Nephron (organoid): ENCODE data around the gene NR2F1.

Source experiments
- H3K27ac Mint-ChIP-seq, 3 experiments: 2 replicates each; pipeline ENCODE4 v1.8.0; 2020; ENCODE audit warnings: mixed read lengths in 3 of 3, mild to moderate bottlenecking in 2 of 3, moderate library complexity in 1 of 3
- H3K27me3 Mint-ChIP-seq: 2 replicates; pipeline ENCODE4 v1.8.0; 2021; ENCODE audit warnings: low read depth, mild to moderate bottlenecking, moderate library complexity, mixed read lengths
- H3K36me3 Mint-ChIP-seq: 2 replicates; pipeline ENCODE4 v1.8.0; 2020; ENCODE audit warnings: low read depth, mixed read lengths
- H3K4me1 Mint-ChIP-seq: 2 replicates; pipeline ENCODE4 v1.8.0; 2020; ENCODE audit warnings: mixed read lengths
- H3K4me3 Mint-ChIP-seq, 3 experiments: 2 replicates each; pipeline ENCODE4 v1.8.0; 2020; ENCODE audit warnings: mild to moderate bottlenecking in 3 of 3, mixed read lengths in 3 of 3, moderate library complexity in 2 of 3
- H3K9me3 Mint-ChIP-seq: 2 replicates; pipeline ENCODE4 v1.8.0; 2020; ENCODE audit warnings: mixed read lengths
- CTCF ChIP-seq, 3 experiments: fragments of 200-600 bp; sonication (generic); IDR thresholded peaks; one replicate each; pipeline ENCODE4 v1.5.0; 2021; ENCODE audit warnings: antibody characterized with exemption in 3 of 3; ENCODE audit not compliant: unreplicated experiment in 3 of 3

The NR2F1 gene

DNA sequence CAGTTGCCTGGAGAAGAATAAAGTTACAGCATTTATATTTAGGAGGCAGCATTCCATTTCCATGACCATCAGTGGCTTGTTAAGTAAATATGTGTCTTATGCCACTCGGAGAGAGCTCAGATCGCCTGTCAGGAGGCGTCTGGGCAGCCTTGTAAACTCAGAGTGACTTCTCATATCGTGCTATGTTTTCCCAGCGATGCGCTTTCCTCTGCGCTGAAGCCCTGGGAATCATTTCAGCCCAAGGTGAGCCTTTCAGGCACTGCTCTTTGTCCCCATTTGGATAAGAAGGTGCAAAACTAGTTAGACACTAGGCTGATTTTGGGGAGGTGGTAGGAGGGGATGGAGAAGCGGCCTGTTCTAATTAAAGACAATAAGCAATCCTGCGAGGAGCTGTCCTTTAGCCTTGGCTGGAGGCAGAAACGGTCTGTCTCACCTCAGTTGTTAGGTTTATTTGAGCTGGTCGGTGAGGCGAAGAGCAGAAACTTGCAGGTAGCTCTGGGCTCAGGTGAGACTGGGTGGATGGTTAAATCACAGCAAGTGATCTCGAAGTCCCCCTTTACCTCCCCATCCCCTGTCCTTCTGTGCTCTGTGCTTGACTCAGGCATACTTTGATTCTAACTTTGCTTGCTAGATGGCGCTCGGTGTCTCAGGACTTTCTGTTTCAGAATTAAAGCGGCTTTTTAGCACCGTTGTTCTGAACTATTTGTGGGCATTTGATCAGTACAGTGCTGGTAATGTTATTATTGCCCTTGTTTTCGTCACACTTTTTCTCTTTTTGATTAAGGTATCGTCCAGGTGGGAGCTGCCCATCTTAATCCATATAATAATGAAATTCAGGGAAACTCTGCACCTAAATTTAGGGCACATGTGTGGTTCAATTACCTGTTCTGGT is 24.6 kb downstream of the NR2F1 start:
- Mint-ChIP-seq H3K9me3 (no peaks in the 10 kb centered on the region), H3K4me3 (peak overlapping the region; percentile 35 to 46 (median 39)), H3K36me3 (no peaks in the 10 kb centered on the region), H3K4me1 (peaks cover 41% of the 10 kb centered on the region), H3K27me3 (peaks cover 99% of the 10 kb centered on the region), H3K27ac (no peak overlapping the region)
- TF ChIP-seq CTCF (IDR thresholded peaks at IDR 0.05; ENCODE audit: unreplicated experiment in 3 of 3): peak; percentile 44 to 57 (median 53)

DNA sequence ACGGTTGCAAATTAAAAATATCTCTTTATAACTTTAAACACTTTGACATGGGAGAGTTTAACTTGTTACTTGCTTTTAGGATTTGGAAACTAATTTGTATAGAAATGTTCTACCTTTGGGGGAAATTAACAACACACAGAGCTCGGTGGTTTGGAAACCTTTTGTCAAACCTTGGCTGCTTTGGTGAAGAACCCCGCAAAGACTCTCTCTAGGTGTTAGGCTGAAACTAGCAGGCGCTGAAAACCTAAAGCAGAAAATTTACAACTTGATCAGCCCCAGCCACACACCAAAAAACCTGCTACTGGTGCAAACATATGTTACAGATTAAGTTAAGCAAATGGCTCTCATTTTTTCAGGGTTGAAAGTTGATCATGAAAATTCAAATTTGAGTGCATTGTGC is 25.8 kb downstream of the NR2F1 start:
- Mint-ChIP-seq H3K9me3 (no peaks in the 10 kb centered on the region), H3K27ac (no peak overlapping the region), H3K27me3 (peaks cover 98% of the 10 kb centered on the region), H3K36me3 (no peaks in the 10 kb centered on the region), H3K4me1 (peaks cover 36% of the 10 kb centered on the region), H3K4me3 (no peak overlapping the region)
- no peak for TF ChIP-seq CTCF (IDR thresholded peaks at IDR 0.05; ENCODE audit: unreplicated experiment in 3 of 3)

- peaks cover 35% of the 10 kb centered on the region for H3K4me1 Mint-ChIP-seq
- no peak overlapping the region for H3K27ac Mint-ChIP-seq
- H3K27me3 Mint-ChIP-seq: peaks cover 99% of the 10 kb centered on the region
- H3K4me3 Mint-ChIP-seq: no peak overlapping the region
- no peaks in the 10 kb centered on the region for H3K9me3 Mint-ChIP-seq
- TF ChIP-seq CTCF (IDR thresholded peaks at IDR 0.05; ENCODE audit: unreplicated experiment in 3 of 3): no peak
- H3K36me3 Mint-ChIP-seq: no peaks in the 10 kb centered on the region
Measured at GRCh38 chr5:93609762-93610161, 26.7 kb downstream of the NR2F1 start.

DNA sequence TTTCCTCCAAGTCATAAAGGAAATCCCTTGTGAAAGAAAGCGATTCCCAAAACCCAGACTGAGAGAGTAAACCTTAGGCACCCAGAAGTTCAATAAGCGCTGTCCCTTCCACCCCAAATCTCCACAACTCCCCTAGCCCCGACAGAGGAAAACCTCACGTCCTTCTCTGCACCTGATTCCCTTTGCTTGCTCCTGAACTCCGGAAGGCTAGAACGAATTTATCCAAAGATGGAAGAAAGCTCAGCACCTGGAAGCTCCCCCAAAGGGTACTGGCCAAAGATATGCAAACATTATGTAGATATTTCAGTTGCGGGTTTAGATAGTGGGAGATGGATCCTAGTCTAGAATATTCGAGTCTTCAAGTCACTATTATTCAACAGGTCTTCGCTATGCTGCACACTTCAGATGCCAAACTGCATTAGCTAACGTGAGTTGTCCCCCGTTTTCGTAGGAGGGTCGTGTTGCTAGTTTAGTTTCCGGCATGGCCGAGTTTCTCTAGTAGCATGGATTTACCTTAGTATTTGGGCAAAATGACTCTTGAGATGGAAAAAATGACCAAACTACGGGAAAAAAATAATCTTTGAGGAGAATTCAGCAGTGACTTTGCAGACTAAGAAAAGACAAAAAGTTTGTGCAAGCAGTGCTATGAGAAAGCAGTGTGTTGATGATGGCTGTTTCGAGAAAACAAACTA is 27.7 kb downstream of the NR2F1 start:
- TF ChIP-seq CTCF (IDR thresholded peaks at IDR 0.05; ENCODE audit: unreplicated experiment in 3 of 3): no peak
- no peaks in the 10 kb centered on the region for H3K9me3 Mint-ChIP-seq

DNA sequence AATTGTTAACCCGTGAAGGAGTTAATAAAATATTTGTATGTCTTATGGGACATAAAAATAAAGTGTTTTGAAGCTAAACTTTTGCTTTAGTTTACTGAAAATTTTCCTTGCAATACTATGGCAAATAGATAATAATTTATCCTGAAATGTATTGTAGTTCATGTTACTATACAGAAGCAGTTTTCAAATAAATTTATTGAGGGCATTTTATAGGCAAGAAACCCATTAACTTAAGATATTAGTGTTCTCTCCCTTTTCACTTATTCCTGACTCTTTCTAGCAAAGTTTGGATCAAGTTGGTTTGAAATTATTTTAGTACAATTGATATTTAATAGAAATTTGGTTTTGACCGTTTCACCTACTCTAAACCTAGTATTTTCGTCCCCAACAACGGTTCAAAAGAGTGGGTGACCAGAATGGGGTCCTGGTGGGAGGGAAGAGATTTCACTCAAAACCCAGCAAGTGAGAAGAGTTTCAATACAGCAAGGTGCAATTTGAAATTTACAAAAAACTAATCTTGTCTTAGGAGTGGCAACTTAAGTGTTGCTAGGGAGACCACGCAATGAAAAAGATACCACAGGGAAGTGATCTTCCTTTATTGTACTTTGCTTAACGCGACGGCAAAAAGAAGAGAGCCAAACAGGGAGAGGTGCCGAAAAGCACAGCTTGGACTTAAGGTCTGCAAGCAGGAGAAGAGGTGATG is 28.4 kb downstream of the NR2F1 start:
- H3K9me3 Mint-ChIP-seq: no peaks in the 10 kb centered on the region
- no peaks in the 10 kb centered on the region for H3K36me3 Mint-ChIP-seq
- TF ChIP-seq CTCF (IDR thresholded peaks at IDR 0.05; ENCODE audit: unreplicated experiment in 3 of 3): no peak
- H3K27me3 Mint-ChIP-seq: peaks cover 99% of the 10 kb centered on the region
- H3K27ac Mint-ChIP-seq: no peak overlapping the region
- peaks cover 23% of the 10 kb centered on the region for H3K4me1 Mint-ChIP-seq
- H3K4me3 Mint-ChIP-seq: peak overlapping the region; percentile 53 to 69 (median 58)

More for the DNA sequence above, 27.7 kb downstream of the NR2F1 start:
- no peak overlapping the region for H3K27ac Mint-ChIP-seq
- peaks cover 99% of the 10 kb centered on the region for H3K27me3 Mint-ChIP-seq
- peaks cover 29% of the 10 kb centered on the region for H3K4me1 Mint-ChIP-seq
- H3K36me3 Mint-ChIP-seq: no peaks in the 10 kb centered on the region
- no peak overlapping the region for H3K4me3 Mint-ChIP-seq
